ENCODE results near the gene TBCD.
"Not testable (repeated sequence)": the region's sequence is repeated elsewhere in the genome, so short reads cannot be mapped to it uniquely, and the experiment has no call there.

TBCD gene

GRCh38 chr17:82942166-82943130, 190.6 kb downstream of the TBCD start:
- no peak for DNase-seq

DNA sequence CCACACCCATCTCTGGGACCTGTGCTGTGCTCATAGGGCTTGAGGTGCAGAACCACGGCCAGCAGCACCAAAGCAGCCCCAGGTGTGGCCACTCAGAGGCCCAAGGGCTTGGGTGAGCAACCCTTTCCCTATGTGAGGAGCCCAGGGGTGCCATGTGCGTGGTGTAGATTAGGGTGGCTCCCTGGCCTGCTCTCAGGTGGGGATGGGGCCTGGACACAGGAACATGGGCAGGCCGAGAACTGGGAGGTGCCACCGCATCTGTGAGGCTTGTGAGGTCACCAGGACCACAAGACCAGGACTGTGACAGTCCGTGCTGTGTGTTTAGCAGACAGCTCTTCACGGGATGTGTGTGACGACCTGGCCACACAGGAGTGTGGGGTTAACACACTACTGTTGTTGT, 191.5 kb downstream of the TBCD start:
- DNase-seq = no peak

- no peak for DNase-seq
Measured at GRCh38 chr17:82943751-82944150, 191.9 kb downstream of the TBCD start.

DNA sequence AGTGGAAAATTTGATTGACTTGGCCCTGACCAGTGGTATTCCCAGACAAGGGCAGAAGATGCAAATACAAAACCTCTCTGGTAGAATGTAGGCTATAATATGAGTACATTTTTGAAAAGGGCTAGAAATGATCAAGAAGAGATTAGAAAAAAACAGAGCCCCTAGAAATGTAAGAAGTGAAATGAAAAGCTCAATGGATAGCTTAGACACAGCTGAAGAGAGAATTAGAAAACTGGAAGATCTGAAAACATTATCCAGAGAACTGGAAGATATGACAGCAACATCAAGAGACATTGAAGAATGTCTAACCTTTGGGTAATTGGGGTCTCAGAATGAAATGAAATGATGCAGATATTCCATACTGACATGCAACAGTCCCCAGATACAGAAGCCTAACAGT, 193.1 kb downstream of the TBCD start:
- no peak for DNase-seq

DNA sequence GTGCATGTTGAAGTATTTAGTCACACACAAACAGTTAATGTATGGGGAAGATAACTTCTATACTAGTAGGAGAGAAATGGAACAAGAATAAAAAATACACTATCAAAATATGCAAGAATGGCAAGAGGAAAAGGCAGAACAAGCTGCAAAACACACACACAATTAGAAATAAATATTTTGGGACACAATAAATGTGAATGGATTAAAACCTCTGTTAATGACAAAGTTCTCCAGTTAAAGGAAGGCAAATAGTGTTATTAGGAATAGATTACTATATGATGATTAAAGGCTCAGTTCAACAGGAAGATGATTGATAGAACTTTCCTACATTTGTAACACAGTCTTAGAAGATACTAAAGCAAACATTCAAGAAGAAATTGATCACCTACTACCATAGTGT, 194.2 kb downstream of the TBCD start:
- DNase-seq = no peak

DNA sequence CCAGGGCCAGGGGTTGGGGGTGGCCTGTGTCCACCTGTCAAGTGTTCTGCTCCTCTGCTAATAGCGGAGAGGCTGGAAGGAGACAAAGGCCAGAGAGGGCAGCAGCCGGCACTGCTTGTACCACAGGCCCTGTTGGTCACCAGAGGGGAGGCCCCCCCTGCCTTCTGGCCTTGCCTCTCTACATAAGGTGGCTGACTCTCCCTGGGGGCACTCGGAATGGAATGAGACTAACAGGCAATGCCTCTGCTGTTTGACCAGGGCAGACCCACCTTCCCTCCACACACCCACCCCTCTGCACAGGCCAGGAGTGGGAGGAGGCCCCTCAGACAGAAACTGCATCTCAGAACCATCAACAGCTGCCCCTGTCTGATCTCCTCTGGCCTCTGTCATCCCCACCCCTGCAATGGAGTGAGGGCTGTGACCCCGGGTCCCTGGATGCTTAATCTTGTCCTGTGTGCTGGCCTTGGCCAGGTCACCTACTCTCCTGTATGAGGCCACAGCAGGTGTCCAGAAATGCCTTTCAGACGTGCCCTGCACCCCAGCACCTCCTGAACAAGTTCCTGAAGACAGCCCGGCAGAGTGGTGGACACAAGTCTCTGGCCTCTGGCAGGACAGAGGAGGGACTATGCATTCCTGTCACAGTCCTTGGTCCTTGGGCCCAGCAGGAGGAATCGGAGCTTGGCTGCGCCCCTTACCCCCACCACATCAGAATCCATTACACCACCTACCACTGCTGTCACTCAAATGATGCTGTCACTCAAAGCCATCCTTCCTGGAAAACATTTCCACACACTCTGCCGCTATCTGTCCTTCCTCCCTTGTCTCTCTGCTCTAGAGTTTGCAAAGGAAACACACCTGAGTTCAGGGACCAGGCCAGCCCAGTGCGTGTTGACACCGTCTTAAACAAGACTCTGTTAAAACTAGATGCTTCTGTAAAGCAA, 195.5 kb downstream of the TBCD start:
- no peak for DNase-seq

GRCh38 chr17:82948081-82948511, 196.2 kb downstream of the TBCD start:
- DNase-seq = no peak

- DNase-seq = no peak
Measured at GRCh38 chr17:82948957-82949356, 197.1 kb downstream of the TBCD start.

DNA sequence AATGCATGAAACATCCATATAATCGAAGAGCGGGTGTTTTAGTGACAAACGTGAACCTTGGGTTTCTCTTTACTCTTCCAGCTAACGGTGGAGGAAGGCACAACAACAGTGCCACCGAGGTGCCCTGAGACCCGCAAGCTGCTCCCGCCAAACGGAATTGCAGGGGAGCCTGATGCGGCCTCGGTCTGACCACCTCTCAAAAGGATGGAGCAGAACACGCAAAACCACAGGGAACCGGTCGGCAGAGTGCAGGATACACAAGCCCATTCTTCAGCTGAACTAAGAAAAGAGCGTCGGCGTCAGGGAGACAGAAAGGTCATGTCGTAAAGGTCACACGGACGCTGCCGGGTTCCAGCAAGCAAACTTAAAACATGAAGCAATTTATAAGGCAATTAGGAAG, 197.5 kb downstream of the TBCD start:
- no peak for DNase-seq

GRCh38 chr17:82949984-82950383, 198.1 kb downstream of the TBCD start:
- DNase-seq = no peak

DNA sequence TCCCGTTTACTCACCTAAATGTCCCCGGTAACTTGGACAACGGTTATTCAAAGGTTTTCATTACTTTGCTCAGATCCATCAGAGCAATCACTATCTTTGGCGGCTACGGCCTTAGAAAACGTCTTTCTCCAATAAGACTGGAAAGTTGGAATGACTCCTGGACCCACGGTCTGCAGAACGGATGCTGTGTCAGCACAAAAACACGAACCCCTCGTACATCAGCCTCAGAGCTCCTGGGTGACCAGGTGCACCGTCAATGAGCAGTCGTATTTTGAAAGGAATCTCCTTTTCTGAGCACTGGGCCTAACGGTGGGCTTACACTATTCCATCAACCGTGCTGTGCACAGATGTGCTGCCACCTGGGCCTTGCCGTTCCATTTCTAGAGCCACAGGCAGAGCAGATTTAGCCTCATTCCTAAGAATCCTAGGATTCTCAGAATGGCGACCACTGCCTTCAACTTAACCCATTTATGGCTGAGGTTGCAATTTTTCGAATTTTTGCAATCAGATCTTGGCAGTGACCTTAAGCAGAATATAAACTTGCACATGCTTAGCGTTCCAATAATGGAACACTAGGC, 198.7 kb downstream of the TBCD start:
- DNase-seq = no peak

- no peak for DNase-seq
Measured at GRCh38 chr17:82952019-82952418, 200.2 kb downstream of the TBCD start.

- not testable (repeated sequence) for DNase-seq
Measured at GRCh38 chr17:82955106-82955505, 203.2 kb downstream of the TBCD start.

DNA sequence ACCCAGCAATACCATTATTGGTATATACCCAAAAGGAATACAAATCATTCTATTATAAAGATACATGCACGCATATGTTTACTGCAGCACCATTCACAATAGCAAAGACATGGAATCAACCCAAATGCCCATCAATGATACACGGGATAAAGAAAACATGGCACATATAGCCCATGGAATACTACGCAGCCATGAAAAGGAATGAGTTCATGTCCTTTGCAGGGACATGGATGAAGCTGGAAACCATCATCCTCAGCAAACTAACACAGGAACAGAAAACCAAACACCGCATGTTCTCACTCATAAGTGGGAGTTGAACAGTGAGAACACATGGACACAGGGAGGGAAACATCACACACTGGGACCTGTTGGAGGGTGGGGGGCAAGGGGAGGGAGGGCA, 203.8 kb downstream of the TBCD start:
- DNase-seq = not testable (repeated sequence)

GRCh38 chr17:82956146-82956725, 204.4 kb downstream of the TBCD start:
- DNase-seq = no peak

- DNase-seq = no peak
Measured at GRCh38 chr17:82956726-82957468, 205.0 kb downstream of the TBCD start.

- DNase-seq = no peak
Measured at GRCh38 chr17:82957469-82957795, 205.6 kb downstream of the TBCD start.

DNA sequence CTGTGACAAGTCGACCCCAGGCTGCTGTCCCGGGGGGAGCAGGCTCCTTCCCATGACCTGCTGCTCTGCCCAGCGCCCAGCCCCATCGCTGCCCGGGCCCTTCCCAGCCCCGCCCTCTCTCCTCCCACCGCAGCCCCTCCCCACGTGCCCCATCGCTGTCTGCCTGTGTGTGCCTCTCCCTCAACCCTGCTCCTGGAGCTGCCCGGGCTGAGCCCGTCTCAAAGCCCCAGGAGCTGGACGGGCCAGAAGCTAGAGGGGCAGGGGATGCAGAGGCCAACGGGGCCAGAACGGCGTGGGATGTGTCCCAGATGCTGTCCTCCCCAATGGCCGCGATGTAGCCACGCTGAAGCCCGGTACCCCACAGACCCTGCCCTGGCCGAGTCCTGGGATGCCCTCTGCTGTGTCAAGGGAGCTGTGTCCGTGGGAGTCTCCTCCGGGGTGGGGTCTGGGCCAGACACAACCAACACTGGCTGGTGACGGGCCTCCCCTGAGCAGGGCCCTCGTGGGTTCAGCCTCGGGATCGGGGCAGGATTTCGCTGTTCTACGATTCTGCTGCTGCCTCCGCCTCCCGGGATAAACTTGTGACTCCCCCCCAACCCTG, 206.2 kb downstream of the TBCD start:
- no peak for DNase-seq

DNA sequence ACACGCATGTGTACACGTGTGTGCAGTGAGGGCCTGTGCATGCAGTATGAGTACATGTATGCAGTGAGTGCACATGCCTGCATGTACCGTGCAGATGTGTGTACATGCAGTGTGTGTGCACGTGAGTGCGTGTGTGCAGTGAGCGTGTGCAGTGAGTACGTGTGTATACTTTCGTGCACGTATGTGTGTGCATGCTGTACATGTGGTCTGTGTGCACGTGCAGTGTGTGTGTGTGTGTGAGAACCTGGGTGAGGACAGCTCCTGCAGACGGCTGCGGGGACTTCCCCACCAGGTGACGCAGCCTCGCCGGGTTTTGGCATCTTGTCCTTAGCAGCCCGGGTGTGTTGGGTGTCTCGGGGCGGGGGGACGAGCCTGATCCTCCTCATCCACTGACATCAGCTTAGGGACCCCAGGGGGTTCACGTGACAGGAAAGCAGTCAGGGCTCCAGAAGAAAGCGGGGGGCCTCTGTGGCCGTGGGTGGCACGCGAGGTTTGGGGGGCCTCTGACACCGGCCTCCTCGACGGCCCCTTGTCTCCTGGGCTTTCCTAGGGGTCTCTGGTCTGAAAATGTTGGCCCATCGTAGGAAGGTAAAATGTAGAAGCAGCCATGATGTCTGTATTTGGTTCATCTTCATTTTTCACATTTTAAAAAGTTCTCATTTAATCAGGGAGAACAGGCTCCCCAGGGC, 207.5 kb downstream of the TBCD start:
- no peak for DNase-seq

DNA sequence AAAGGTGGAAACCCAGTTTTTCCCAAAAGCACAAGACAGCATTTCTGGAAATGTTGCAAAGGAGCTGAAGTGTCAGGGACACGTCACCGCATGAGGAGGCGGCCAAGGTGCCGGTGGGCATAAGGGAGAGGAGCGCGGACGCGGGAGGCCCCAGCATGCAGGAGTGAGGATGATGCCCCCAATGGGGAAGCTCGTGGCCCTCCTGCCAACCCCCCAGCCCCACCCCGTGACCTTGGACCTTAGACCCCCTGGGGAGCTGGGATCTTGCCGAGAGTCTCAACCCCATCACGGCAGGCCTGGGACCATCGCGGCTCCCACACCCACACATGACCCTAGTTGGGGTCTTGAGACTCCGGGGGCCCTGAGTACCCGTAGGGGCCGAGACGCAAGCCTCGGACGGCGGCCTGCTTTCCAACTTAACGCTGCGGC, 208.1 kb downstream of the TBCD start:
- DNase-seq = no peak

All from stimulated activated CD4-positive, alpha-beta T cell treated with anti-CD3 and anti-CD28 coated beads, Interleukin-4, amount 100 ng/mL, for 4 hours (primary cell).